A549 (cell line): ENCODE measurements around the gene LIN28A.
"Not testable (repeated sequence)": the region's sequence is repeated elsewhere in the genome, so short reads cannot be mapped to it uniquely, and the experiment has no call there.

Source experiments
- CTCF ChIP-seq: fragments of >200 bp; sonication (Bioruptor Twin); formaldehyde crosslinking; IDR thresholded peaks from 3 replicates; pipeline ENCODE4 v1.5.1; 2016
- E2F6 ChIP-seq: IDR thresholded peaks from 2 replicates; pipeline ENCODE4 v1.6.1; 2012; ENCODE audit warnings: low read depth, borderline replicate concordance
- FOSL2 ChIP-seq, 2 experiments: fragments of 450-650 bp in 1 of 2; fragments of >200 bp in 1 of 2; sonication (Bioruptor Twin) in 1 of 2; formaldehyde crosslinking; IDR thresholded peaks; 2 replicates each; pipeline versions ENCODE4 v1.5.0 to v1.6.1; 2016 to 2020; ENCODE audit warnings: mild to moderate bottlenecking in 1 of 2, moderate library complexity in 1 of 2
- HES2 ChIP-seq: fragments of >200 bp; sonication (Bioruptor Twin); formaldehyde crosslinking; IDR thresholded peaks from 2 replicates; pipeline ENCODE4 v1.6.1; 2016
- MAX ChIP-seq: IDR thresholded peaks from 2 replicates; pipeline ENCODE4 v1.6.1; 2012
- POLR2A ChIP-seq: IDR thresholded peaks from 2 replicates; pipeline ENCODE4 v1.6.1; 2012; ENCODE audit warnings: mild to moderate bottlenecking, low read length
- POLR2AphosphoS2 ChIP-seq: conservative IDR thresholded peaks from 2 replicates; pipeline ENCODE4 v1.6.1; 2012; ENCODE audit warnings: low read length, improper control_type of control experiment, inconsistent platforms
- REST ChIP-seq: fragments of 200-600 bp; sonication (generic); IDR thresholded peaks from 2 replicates; pipeline ENCODE4 v1.6.1; 2016; ENCODE audit warnings: antibody characterized with exemption, mild to moderate bottlenecking, moderate library complexity
- SMC3 ChIP-seq: fragments of >200 bp; sonication (Bioruptor Twin); formaldehyde crosslinking; IDR thresholded peaks from 3 replicates; pipeline ENCODE4 v1.6.1; 2018; ENCODE audit warnings: inconsistent platforms
- ZNF302 ChIP-seq: fragments of 250-450 bp; sonication (Bioruptor Pico); IDR thresholded peaks from 2 replicates; pipeline ENCODE4 v1.9.0; 2021; ENCODE audit warnings: inconsistent platforms, mild to moderate bottlenecking, moderate library complexity

- not testable (repeated sequence) for TF ChIP-seq CTCF; HES2; ZNF302 (CRISPR knock-in tag); MAX; E2F6; REST; POLR2AphosphoS2; POLR2A; SMC3; FOSL2 (IDR thresholded peaks at IDR 0.05); FOSL2 (CRISPR knock-in tag; IDR thresholded peaks at IDR 0.05)
Observed at GRCh38 chr1:26374361-26374760, 36.3 kb upstream of the LIN28A start.
